ENCODE results near the gene MAN1A2. TPM values are rescaled to one million over a fixed set of nuclear protein-coding genes. Genes with fewer than 3 reads are reported as not detected.

The MAN1A2 gene
- total and polyA plus RNA-seq, 10 of the 15 experiments (the other 5 are each of a cell fraction or from before 2014, with no cell fraction given) = 2.8 to 23.6 (median 16.0) TPM

DNA sequence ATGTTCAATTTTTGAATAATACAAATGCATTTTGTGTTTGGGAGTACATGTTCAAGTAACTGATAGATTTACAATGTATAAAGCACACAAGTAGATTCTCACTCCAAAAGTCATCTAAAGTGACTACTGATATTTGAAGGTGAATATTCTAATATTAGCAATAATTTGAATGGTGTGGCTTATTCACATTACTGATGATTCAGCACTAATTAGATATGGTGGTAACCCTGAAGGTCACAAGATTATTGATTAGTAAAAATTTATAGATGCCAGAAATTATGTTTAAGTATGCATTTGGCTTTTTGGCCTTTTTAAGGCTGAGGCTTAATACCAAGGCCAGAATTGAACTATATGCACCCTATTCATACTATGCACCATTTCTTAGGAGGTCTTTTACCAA lies 186.2 kb downstream of the MAN1A2 start:
- no peak for FAIRE-seq
- SMC1A ChIA-PET (ENCODE audit: uncharacterized antibody, unreplicated experiment) = no interaction called here
- Histone ChIP-seq H3K27me3 (replicated peaks in 1 of 2; ENCODE audit: control insufficient read depth in 2 of 2, insufficient read depth in 2 of 2, low read length in 1 of 2) (peaks cover 0 to 2% of the 10 kb centered on the region in 2 experiments; a peak in 1 of 4 replicates), H3K9ac (ENCODE audit: control insufficient read depth, insufficient read depth, low read length) (no peak overlapping the region), H3K4me3 (no peak overlapping the region), H4K20me1 (ENCODE audit: control insufficient read depth, insufficient read depth) (no peaks in the 10 kb centered on the region), H3K36me3 (ENCODE audit: control insufficient read depth in 2 of 2, insufficient read depth in 2 of 2, low read length in 1 of 2) (no peaks in the 10 kb centered on the region), H3K4me2 (ENCODE audit: control insufficient read depth, insufficient read depth) (no peak overlapping the region), H3K4me1 (ENCODE audit: control insufficient read depth, insufficient read depth, low read length) (no peaks in the 10 kb centered on the region), H2AFZ (ENCODE audit: control insufficient read depth, low read depth, low read length) (no peak overlapping the region), H3K79me2 (ENCODE audit: control insufficient read depth, insufficient read depth, low read length) (no peaks in the 10 kb centered on the region), H3K27ac (ENCODE audit: control insufficient read depth, insufficient read depth) (no peak overlapping the region), H3K9me3 (replicated peaks; ENCODE audit: control insufficient read depth, insufficient read depth, low read length) (no peaks in the 10 kb centered on the region)
- no peak for ATAC-seq
- no TSS peak for BruUV-seq (replicated peaks)
- no peak for DNase-seq (ENCODE audit: low read depth, low spot score)
- TF ChIP-seq RUNX3 (IDR thresholded peaks at IDR 0.05; ENCODE audit: low read length) = no peak
- no peak for TF ChIP-seq MTA3 (IDR thresholded peaks at IDR 0.05; ENCODE audit: borderline replicate concordance, low read length)
- TF ChIP-seq EP300 (IDR thresholded peaks at IDR 0.05; ENCODE audit: borderline replicate concordance in 1 of 2, control insufficient read depth in 1 of 2, low read depth in 2 of 2, low read length in 2 of 2) = no peak
- no peak for TF ChIP-seq NRF1 (conservative IDR thresholded peaks at IDR 0.05; ENCODE audit: low read depth, low read length)
- no peak for TF ChIP-seq CHD4 (IDR thresholded peaks at IDR 0.05)
- TF ChIP-seq, protein P1, sequence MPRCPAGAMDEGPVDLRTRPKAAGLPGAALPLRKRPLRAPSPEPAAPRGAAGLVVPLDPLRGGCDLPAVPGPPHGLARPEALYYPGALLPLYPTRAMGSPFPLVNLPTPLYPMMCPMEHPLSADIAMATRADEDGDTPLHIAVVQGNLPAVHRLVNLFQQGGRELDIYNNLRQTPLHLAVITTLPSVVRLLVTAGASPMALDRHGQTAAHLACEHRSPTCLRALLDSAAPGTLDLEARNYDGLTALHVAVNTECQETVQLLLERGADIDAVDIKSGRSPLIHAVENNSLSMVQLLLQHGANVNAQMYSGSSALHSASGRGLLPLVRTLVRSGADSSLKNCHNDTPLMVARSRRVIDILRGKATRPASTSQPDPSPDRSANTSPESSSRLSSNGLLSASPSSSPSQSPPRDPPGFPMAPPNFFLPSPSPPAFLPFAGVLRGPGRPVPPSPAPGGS (IDR thresholded peaks at IDR 0.05; ENCODE audit: borderline replicate concordance, insufficient read depth, low read depth, low read length, poor library complexity, severe bottlenecking) = no peak
- TF ChIP-seq NR2C2 (IDR thresholded peaks at IDR 0.05; ENCODE audit: borderline replicate concordance, control insufficient read depth, insufficient read length, low read depth) = no peak
- no peak for TF ChIP-seq ZNF274 (IDR thresholded peaks at IDR 0.05; ENCODE audit: insufficient read depth, insufficient read length)
- TF ChIP-seq POLR2AphosphoS2 (IDR thresholded peaks at IDR 0.05; ENCODE audit: low read depth, low read length) = no peak
- no peak for TF ChIP-seq ETV6 (conservative IDR thresholded peaks at IDR 0.05 in 1 of 2, IDR thresholded peaks at IDR 0.05 in 1 of 2; ENCODE audit: borderline replicate concordance in 1 of 2, low read depth in 1 of 2)
- TF ChIP-seq JUND (IDR thresholded peaks at IDR 0.05; ENCODE audit: low read depth, low read length) = no peak
- TF ChIP-seq ASH2L (IDR thresholded peaks at IDR 0.05; ENCODE audit: borderline replicate concordance, low read depth) = no peak
- no peak for TF ChIP-seq RFX5 (IDR thresholded peaks at IDR 0.05; ENCODE audit: low read depth, low read length)
- no peak for TF ChIP-seq PAX8 (IDR thresholded peaks at IDR 0.05)
- TF ChIP-seq IRF4 (IDR thresholded peaks at IDR 0.05; ENCODE audit: low read depth, low read length) = no peak
- no peak for TF ChIP-seq SPI1 (IDR thresholded peaks at IDR 0.05; ENCODE audit: borderline replicate concordance, insufficient read depth, low read depth, low read length)
- TF ChIP-seq, protein P2, sequence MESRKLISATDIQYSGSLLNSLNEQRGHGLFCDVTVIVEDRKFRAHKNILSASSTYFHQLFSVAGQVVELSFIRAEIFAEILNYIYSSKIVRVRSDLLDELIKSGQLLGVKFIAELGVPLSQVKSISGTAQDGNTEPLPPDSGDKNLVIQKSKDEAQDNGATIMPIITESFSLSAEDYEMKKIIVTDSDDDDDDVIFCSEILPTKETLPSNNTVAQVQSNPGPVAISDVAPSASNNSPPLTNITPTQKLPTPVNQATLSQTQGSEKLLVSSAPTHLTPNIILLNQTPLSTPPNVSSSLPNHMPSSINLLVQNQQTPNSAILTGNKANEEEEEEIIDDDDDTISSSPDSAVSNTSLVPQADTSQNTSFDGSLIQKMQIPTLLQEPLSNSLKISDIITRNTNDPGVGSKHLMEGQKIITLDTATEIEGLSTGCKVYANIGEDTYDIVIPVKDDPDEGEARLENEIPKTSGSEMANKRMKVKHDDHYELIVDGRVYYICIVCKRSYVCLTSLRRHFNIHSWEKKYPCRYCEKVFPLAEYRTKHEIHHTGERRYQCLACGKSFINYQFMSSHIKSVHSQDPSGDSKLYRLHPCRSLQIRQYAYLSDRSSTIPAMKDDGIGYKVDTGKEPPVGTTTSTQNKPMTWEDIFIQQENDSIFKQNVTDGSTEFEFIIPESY (IDR thresholded peaks at IDR 0.05) = no peak
- in situ Hi-C loops (cut with MboI) = no loop called here
- intact Hi-C loops (cut with micrococcal nuclease; ENCODE audit: unreplicated experiment) = no loop called here
- CTCF ChIA-PET = interaction anchor here (0.6 kb wide), 1 partner anchor 191 kb away, joined by 3 read pairs; no protein-coding TSS in a partner anchor
- POLR2A ChIA-PET = no interaction called here
- RAD21 ChIA-PET (ENCODE audit: unreplicated experiment) = no interaction called here
